SU-DHL-6 (cell line): ENCODE measurements around the gene KLHL30.

ENCODE experiments used
- H2AFZ ChIP-seq: fragments of 200-600 bp; sonication (generic); 2 replicates; pipeline ENCODE4 v1.6.1; 2014; ENCODE audit warnings: low read depth, mild to moderate bottlenecking, moderate library complexity, mixed read lengths, antibody characterized with exemption, low read length; ENCODE audit not compliant: severe bottlenecking
- H3F3A ChIP-seq: fragments of 200-600 bp; shearing (Covaris generic); 2 replicates; pipeline ENCODE4 v1.6.0; 2016; ENCODE audit warnings: antibody characterized with exemption, mild to moderate bottlenecking; ENCODE audit not compliant: insufficient read depth
- H3K27ac ChIP-seq: fragments of 200-600 bp; sonication (generic); 2 replicates; pipeline ENCODE4 v1.5.1; 2016; ENCODE audit warnings: low read depth, mild to moderate bottlenecking, low read length, moderate library complexity, mixed read lengths
- H3K27me3 ChIP-seq: fragments of 200-600 bp; sonication (generic), shearing (Covaris generic); 2 replicates; pipeline ENCODE4 v1.6.0; 2014; ENCODE audit warnings: mild to moderate bottlenecking, low read length
- H3K36me3 ChIP-seq: fragments of 200-600 bp; sonication (generic); 2 replicates; pipeline ENCODE4 v1.6.1; 2014; ENCODE audit warnings: mild to moderate bottlenecking, low read length, mixed read lengths
- H3K4me2 ChIP-seq: fragments of 300-600, 200-600 bp; shearing (Covaris generic), sonication (generic); 2 replicates; pipeline ENCODE4 v1.6.0; 2014; ENCODE audit warnings: low read length, low read depth, mild to moderate bottlenecking; ENCODE audit not compliant: poor library complexity, severe bottlenecking
- H3K4me3 ChIP-seq: fragments of 200-600 bp; sonication (generic); 2 replicates; pipeline ENCODE4 v1.5.1; 2014; ENCODE audit warnings: antibody characterized with exemption, low read length, mild to moderate bottlenecking, mixed read lengths; ENCODE audit not compliant: insufficient read depth, poor library complexity, severe bottlenecking
- H3K79me2 ChIP-seq: fragments of 200-600 bp; sonication (generic); 2 replicates; pipeline ENCODE4 v1.6.1; 2014; ENCODE audit warnings: mild to moderate bottlenecking, low read length, moderate library complexity; ENCODE audit not compliant: insufficient read depth
- H3K9ac ChIP-seq: fragments of 200-600 bp; sonication (generic); 2 replicates; pipeline ENCODE4 v1.7.0; 2014; ENCODE audit warnings: mild to moderate bottlenecking, low read length
- H3K9me2 ChIP-seq: fragments of 200-600 bp; sonication (generic); replicated peaks from 2 replicates; pipeline ENCODE4 v1.6.1; 2014; ENCODE audit warnings: low read length; ENCODE audit not compliant: insufficient read depth
- H3K9me3 ChIP-seq: fragments of 200-600 bp; sonication (generic); 2 replicates; pipeline ENCODE4 v1.6.1; 2014; ENCODE audit warnings: low read length, mixed read lengths; ENCODE audit not compliant: insufficient read depth
- H4K20me1 ChIP-seq: fragments of 200-600 bp; sonication (generic); 2 replicates; pipeline ENCODE4 v1.6.1; 2014; ENCODE audit warnings: low read depth, mild to moderate bottlenecking, antibody characterized with exemption, low read length, moderate library complexity, mixed read lengths
- CTCF ChIP-seq: fragments of 200-600 bp; sonication (generic); IDR thresholded peaks from one replicate; pipeline ENCODE4 v1.5.1; 2017; ENCODE audit warnings: antibody characterized with exemption, mild to moderate bottlenecking, low read length, moderate library complexity; ENCODE audit not compliant: insufficient read depth, poor library complexity, severe bottlenecking
- EZH2phosphoT487 ChIP-seq: fragments of 200-600 bp; sonication (generic), shearing (Covaris generic); conservative IDR thresholded peaks from 2 replicates; pipeline ENCODE4 v1.6.1; 2018; ENCODE audit warnings: mild to moderate bottlenecking, antibody characterized with exemption, low read length, moderate library complexity, mixed read lengths

Gene KLHL30

GRCh38 chr2:238120463-238121298 lies 17.8 kb upstream of the KLHL30 start:
- H3K4me3 ChIP-seq: no peak overlapping the region
- no peak overlapping the region for H3K9ac ChIP-seq
- H4K20me1 ChIP-seq: no peaks in the 10 kb centered on the region
- TF ChIP-seq CTCF: no peak
- TF ChIP-seq EZH2phosphoT487: no peak
- no peaks in the 10 kb centered on the region for H3K36me3 ChIP-seq
- H3K9me2 ChIP-seq: no peaks in the 10 kb centered on the region
- no peaks in the 10 kb centered on the region for H3K27me3 ChIP-seq
- H3K9me3 ChIP-seq: no peaks in the 10 kb centered on the region
- no peak overlapping the region for H3K4me2 ChIP-seq
- no peaks in the 10 kb centered on the region for H3K79me2 ChIP-seq
- H3F3A ChIP-seq: no peaks in the 10 kb centered on the region
- H2AFZ ChIP-seq: no peak overlapping the region
- H3K27ac ChIP-seq: no peak overlapping the region

DNA sequence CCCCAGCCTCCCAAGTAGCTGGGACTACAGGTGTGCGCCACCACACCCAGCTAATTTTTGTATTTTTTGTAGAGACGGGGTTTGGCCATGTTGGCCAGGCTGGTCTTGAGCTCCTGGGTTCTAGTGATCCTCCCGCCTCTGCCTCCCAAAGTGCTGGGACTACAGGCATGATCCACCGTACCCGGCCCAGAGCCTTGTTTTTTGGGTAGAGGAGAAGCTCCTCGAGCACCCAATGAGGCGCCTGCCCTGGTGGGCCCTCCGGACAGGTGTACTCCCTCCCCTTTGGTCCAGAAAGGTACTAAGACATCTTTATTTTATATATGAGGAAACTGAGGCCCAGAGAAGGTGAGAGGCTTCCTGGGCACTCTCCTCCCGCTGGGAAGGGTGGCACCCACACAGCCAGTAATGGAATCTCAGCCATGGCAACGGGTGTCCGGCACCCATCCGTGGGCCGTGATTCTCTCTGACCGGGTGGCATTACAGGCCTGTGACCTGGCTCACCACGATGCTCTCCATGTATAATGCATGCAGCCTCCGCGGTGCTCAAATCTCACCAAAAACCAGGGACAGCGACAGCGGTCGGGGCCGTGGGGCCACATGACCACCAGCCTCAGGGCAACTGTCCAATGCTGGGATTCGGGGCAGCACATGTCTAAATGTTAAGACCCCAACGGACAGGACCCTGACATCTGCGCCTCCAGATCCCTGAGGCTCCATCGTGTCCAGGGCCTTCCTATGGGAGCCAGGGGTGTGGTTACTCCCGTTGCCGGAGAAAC lies 16.8 kb upstream of the KLHL30 start:
- Histone ChIP-seq H3K9me3 (0 out of 2 replicates have a peak, but pooled peaks cover 4% of the 10 kb centered on the region), H3K4me2 (no peak overlapping the region), H4K20me1 (no peaks in the 10 kb centered on the region), H3K9me2 (no peaks in the 10 kb centered on the region), H3K4me3 (no peak overlapping the region), H2AFZ (no peak overlapping the region), H3K36me3 (no peaks in the 10 kb centered on the region), H3K27me3 (no peaks in the 10 kb centered on the region), H3K79me2 (no peaks in the 10 kb centered on the region), H3F3A (no peaks in the 10 kb centered on the region), H3K27ac (no peak overlapping the region), H3K9ac (no peak overlapping the region)
- TF ChIP-seq EZH2phosphoT487: no peak

DNA sequence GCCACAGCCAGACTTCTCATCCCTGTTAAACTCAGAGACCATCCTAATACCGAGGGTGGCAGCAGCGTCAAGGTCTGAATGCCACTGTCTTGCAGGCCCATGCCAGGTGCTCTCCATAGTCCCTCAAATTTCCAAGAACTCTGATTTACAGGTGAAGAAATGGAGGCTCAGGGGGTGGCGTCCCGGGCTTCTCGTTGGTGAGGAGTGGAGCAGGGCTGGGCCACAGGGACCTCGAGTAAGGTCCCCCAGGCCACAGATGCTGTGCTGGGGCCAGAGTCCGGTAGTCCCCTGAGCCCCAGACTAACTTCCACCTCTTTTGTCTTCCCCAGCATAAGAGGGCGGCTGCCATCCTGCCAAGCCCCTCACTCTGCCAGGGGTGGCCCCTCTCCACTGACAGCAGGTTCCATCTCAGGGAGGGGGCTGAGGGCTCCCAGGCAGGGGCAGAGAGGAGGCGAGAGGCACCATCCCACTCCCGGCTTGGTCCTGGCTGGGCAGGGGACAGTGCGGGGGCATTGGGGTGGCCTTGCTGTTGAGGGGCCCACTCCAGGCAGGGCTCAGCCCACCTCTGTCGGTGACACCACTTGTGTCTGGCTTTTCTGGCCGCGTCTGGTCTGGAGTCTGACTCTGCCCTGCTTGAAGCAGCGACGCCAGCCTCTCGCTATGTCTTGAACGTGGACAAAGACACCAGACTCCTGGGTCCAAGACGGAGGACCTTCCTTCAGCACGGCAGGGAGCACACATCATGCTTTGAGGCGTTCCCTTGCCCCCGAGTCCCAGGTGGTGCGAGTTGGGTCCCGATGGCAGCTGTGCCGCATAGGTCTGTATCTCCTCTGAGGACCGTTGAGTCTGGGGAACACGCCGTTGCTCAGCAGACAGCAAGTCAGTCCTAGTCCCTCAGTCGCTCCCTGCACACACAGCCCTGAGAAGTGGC lies 15.9 kb upstream of the KLHL30 start:
- TF ChIP-seq CTCF (no peak), EZH2phosphoT487 (no peak)
- H3K79me2 ChIP-seq: no peaks in the 10 kb centered on the region
- H2AFZ ChIP-seq: no peak overlapping the region
- H3F3A ChIP-seq: no peaks in the 10 kb centered on the region
- H4K20me1 ChIP-seq: no peaks in the 10 kb centered on the region
- H3K27ac ChIP-seq: no peak overlapping the region
- H3K9ac ChIP-seq: no peak overlapping the region
- no peaks in the 10 kb centered on the region for H3K9me2 ChIP-seq
- 0 out of 2 replicates have a peak, but pooled peaks cover 4% of the 10 kb centered on the region for H3K9me3 ChIP-seq
- H3K36me3 ChIP-seq: no peaks in the 10 kb centered on the region
- H3K27me3 ChIP-seq: no peaks in the 10 kb centered on the region
- H3K4me2 ChIP-seq: no peak overlapping the region
- no peak overlapping the region for H3K4me3 ChIP-seq
